ENCODE data around the gene CD79B.

The CD79B gene

DNA sequence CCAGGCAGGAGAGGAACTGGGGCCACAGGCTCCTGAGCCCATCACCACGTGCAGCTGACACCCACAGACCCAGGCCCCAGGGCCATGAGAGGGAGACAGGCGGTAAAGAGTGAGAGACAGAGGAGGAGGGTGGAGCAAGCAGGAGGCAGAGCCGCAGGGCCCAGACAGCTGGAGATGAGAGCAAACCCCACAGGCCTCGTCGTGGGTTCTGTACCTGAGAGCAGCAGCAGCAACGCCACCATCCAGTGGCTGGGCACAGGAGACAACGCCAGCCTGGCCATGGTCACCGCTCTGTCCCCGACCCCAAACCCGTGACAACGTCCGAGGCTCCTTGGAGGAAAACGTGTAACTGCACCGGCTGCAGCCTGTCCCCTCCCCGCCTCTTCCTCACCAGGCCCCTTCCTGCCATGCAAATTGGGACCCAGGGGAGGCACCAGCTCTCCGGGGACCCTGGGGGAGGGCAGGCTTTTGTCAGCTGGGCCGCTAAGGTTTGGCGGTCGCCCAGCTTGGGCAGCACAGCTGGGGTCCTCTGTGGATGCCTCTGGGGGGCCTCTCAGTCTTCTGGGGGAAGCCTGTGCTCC, at the start of gene CD79B:
Gene CD79B (minus strand): TSS at position 351 of the 581 bp plus-strand sequence. CDS start 70 bp downstream, at position 281.
- DNase-seq (ENCODE audit: low read depth in 2 of 2) = no peak

DNA sequence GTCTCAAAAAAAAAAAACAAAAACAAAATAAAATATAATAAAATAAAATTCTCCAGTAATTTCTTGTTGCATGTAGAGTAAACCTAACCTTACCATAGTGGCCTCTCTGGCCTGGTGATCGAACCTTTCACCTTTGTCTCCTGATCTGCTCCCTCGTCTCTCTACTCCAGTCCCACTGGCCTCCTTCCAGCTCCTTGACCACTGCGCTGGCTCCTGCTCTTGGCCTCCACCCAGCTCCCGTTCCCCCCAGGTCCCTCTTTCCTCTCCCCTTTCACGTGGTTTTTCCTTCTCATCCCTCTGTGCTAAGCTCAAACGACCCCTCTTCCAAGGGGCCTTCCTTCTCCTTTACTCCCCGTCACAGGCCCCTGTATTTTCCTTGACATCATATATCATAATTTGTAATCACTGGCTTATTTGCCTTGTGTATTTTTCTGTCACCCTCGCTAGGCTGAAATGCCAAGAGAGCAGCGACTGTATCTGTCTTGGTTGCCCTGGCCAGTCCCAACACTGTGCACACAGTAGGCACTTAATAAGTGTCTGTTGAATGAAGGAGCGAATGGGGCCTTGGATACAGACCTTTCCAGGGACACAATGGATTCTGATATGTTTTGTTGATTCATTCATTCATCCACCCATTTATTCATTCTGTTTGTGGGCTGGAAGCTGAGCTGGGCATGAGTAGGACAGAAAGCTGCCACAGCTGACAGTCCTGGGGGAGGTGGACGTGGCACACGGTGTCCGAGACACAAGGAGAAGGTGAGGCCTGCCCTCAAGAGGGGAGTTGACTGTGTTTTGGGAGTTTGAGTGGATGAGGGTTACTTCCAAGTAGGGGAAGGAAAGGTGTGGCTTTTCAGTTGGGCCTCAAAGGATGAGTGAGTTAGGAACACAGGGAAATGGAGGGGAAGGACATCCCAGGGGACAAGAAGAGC, 46.4 kb upstream of the CD79B start:
- no peak for DNase-seq (ENCODE audit: low read depth in 2 of 2)

DNA sequence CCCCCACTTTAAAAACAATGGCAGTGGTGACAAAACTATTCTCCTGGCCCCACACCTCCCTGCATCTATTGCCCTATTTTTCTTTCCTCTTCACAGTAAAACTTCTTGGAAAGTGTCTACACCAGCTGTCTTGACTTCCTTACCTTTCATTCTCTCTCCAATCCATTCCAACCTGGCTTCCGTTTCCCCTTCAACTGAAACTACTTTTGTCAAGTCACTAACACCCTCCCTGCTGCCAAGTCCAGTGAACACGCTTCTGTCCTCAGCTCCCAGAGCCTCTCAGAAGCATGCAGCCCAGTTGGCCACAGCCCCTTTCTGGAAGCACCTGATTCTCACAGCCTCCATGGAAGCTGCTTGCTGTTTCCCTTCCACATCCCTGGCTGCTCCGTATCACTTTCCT, 44.6 kb upstream of the CD79B start:
- no peak for DNase-seq (ENCODE audit: low read depth in 2 of 2)

DNA sequence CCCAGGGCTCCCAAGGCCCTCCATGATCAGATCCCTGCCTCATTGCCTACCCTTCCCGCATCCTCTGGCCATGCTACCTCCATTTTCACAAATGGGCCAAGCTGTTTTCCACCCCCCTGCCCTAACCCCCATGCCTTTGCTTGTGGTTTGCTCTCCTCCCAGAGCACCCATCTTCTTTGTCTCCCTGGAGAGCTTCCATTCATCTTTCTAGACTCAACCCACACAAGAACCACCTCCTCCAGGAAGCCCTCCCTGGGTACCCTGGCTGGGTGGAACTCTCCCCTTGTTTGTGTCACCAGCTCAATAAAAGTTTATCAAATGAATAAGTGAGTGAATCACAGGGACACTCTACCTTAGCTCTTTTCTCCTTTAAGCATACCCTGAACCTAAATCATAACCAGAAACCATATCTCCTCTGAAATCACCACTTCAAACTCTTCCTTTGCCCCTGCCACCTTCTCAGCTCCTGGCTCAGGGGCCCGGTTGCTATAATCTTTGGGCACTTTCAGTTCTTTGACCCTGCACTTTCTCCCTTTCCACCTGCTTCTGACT, 43.5 kb upstream of the CD79B start:
- no peak for DNase-seq (ENCODE audit: low read depth in 2 of 2)

DNA sequence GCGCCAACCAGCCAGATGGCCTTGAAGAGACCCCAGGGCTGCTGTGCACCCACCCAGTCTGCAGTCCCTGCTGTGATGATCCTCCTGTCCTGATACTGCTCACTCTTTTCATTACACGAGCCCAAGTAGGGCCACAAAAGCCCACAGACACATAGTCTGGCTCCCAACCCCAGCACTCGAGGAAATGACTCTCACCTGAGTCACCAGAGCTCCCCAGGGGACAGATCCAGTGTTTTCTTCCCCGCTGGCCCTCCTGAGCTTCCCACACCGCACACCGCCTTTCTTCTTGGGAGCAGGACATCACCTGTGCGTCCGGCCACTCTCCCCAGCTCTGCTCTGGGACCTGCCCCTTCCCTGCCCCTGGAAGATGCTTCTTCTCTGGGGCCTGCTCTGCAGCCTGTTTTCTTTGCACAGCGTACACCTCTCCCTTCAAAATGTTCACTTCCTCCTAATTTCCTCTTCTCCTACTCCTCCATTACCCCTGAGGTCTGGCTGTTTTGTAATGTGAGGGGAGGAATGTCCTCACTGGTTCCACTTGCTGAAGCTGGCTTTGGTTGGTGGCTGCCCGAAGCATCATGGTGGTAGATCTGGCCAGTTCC, 42.6 kb upstream of the CD79B start:
- DNase-seq (ENCODE audit: low read depth in 2 of 2) = no peak

DNA sequence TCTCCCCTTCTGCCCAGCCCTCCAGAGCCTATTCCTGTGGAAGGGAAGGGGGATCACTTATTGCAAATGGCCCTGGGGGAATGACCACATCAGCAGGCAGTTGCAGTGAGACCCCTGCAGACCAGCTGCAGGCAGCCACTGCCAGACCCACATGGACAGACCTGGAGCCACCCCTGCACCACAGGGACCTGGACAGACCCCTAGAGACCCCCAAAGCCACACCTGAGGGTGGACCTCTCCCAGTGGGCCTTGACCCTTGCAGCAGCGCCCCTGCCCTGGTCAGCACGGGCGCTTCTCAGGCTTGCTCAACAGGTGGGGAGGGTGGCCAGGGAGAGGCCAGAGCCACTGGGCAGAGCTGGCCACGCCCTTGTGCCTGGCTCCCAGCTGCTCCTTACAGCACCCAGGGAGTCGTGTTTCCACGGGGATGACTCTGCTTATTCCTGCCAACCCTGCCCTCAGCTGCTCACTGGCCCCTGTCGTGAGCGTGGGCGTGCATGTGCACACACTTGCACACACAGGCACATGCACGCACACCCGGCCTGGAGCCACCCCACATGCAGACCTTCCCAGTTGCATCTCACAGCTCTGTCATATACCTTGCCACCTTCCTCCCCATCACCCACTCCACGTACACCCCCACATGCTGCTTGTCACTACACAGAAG, 41.9 kb upstream of the CD79B start:
- no peak for DNase-seq (ENCODE audit: low read depth in 2 of 2)

DNA sequence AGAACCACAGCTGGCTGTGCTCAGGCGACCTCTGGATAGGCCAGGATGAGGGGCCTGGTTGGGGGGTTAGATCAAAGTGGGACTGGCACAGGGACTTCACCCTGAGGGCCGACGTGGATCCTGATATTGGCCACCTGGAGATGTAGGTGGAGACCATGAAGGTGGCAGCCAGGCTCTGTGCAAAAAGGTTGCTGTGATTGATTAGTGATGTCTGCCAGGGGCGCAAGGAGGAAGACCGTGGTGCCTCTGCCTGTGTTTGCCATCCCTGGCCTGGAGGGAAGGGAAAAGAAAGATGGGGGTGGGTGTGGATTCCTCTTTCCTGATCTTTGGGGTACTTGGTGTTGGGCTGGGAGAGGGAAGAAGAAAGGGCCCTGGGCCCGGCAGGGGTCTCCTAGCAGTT, 41.1 kb upstream of the CD79B start:
- DNase-seq (ENCODE audit: low read depth in 2 of 2) = no peak

DNA sequence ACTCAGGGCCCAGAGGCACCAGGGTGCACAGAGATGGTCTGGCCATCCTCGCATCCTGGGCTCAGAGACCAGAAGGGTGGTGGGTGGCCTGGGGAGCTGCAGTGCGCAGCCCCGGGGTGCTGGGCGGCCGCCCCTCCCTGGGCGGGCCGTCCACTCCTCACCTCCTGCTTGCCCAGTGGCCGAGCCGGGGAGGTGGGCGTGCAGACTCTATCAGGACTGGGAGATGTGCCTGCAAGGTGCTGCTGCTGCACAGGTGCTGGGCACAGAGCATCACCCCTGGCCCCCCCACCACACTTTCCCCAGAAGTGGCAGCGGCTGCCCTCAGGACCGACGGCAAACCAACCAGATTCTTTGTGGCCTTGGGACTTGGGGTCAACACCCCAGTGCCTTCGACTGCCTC, 40.7 kb upstream of the CD79B start, which contains the start of gene SCN4A:
Gene SCN4A (minus strand): TSS at position 123 of the 400 bp plus-strand sequence. CDS start 77 bp downstream, at position 46.
- DNase-seq (ENCODE audit: low read depth in 2 of 2) = no peak

DNA sequence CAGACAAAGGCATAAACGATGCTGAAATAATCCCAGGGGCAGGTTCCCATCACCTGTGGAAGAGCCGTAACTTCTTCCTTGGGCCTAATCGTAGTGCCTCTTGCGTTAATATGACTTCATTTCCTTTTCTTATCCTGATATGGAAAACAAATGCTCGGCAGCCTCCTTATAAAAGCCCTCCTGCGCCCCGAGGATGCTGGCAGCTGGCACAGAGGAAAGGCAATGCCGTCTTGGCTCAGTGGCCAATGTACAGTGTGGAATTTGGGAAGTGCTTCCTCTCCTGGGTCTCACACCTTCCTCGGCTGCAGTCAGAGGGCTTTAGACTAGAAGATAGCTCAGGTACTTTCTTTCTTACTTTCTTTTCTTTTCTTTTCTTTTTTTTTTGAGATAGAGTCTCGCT, 37.1 kb upstream of the CD79B start:
- DNase-seq (ENCODE audit: low read depth in 2 of 2) = no peak

DNA sequence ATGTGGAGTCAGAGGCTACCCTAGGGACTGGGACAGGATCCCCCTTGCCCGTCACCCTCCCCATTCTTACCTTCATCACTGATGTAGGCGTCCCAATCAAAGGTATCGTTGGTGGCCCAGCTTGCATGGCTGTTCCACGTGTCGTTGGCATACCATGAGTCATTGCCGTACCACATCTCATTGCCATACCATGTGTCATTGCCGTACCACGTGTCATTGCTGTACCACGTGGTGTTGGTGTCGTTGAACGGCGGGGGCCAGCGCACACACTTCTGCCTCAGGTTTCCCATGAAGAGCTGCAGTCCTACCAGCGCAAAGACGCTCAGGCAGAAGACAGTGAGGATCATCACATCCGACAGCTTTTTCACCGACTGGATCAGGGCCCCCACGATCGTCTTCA, 35.8 kb upstream of the CD79B start:
- no peak for DNase-seq (ENCODE audit: low read depth in 2 of 2)

DNA sequence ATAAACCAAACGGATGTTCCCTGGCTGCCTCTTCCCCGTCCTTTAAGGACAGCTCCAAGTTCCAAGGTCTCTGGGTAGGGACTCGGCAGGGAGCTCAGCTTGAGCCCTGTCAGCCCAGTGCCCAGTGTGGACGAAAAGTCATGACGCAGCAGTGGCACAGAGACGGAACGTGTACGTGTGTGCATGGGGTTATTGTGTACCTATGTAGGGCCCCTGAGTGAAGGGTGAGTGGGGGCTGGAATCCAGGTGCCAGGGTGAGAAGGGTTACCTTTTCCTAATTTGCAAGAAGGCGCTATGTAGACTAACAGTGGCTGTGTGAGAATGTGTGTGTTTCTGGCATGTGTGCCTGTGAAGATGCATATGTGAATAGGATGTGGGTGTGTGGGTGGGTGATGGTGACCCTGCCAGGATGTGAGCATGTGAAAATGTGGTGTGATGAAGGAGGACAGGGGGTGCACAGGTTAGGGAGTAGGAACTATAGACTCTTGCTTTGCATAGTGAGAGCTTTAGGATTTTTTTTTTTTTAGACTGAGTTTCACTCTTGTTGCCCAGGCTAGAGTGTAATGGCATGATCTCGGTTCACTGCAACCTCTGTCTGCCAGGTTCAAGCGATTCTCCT, 34.6 kb upstream of the CD79B start:
- no peak for DNase-seq (ENCODE audit: low read depth in 2 of 2)

DNA sequence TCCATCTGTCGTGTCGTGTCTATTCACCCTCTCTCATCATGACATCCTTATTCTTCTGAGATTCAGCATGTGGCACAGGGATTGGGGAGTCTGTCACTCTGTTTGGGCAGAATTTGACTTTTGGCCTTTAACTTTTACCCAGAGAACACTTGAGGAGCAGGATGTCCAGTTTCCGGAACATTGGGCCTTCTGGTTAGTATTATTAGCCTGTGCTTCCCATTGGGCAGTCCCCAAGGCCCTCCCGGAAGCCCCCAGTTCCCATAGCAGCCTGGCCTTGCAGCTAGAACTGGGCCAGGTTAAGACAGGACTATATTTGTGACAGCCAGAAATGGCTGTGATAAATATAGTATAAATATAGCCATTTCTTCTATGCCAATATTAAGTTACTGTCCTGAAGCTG, 31.0 kb upstream of the CD79B start:
- no peak for DNase-seq (ENCODE audit: low read depth in 2 of 2)

DNA sequence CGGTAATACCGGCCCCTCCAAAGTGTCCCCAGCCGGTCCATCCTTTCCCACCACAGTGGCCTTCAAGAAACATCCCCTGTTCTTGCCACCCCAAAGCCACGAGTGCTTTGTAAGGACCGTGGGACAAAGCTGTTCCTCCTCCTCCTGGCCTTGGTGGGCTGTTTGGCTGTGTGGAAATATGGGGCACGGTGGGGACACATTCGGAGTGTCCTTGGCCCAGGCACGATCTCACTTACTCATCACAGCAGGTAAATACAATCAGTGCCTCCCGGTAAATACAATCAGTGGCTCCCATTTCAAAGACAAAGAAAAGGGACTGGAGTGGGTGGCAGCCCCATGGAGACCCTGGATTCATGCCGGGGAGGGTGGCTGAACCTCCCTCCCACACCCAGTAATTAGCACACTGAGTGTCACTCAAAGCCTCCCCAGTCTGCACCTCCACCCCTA, 30.2 kb upstream of the CD79B start:
- DNase-seq (ENCODE audit: low read depth in 2 of 2) = no peak

DNA sequence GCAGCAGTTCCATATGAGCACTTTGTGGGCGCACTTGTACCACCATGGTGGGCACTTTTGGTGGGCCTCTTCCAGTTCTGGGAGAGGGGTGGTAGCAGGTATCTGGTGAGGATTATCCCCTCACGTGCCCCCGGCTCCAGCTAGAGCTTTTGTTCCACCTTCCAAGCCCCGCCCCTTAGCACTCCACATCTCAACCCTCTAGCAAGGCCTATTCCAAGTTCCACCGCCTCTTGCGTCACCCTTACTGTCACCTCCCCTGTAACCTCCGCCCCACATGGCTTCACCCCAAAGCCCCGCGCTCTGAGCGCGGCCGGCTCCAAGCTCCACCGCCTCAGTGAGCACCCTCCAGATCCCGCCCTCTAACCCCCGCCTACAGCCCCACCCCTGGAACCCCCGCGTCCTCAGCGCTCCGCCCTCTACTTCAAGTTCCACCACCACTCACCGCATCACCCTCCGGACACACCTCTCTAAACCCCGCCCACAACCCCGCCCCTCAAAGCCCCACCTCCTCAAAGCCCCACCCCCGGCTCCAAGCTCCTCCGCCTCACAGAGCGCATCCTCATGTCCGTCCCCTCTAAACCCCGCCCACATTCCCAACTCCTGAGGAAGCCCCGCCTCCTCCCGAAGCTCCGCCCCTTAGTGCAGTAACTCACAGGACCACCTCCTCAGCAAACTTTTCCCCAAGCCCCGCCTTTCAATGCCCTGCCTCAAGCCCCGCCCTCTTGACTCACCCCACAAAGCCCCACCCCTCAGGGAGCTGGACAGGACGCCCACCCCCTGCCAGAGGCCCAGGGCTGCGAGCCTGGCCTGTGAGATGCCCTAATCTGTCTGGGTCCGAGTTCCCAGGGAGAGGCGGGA, 29.5 kb upstream of the CD79B start:
- no peak for DNase-seq (ENCODE audit: low read depth in 2 of 2)

DNA sequence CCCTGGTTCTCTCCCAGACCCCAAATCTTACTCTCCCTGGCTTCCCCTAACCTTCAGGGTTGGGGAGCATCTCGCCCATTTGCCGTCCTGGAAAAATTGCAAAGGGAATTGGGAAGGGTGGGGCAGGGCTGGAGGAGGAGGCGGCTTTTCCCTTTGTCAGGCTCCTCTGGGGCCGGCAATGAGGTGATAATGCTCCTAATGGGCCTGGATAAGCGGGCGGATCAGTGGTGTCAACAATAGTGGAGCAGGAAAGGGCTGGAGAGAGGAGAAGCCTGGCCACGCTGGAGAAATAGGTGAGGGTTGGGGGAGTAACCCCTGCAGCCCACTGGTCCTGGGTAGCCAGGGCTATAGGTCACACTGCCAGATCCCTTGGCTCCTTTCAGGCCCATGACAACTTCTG, 28.3 kb upstream of the CD79B start:
- no peak for DNase-seq (ENCODE audit: low read depth in 2 of 2)

DNA sequence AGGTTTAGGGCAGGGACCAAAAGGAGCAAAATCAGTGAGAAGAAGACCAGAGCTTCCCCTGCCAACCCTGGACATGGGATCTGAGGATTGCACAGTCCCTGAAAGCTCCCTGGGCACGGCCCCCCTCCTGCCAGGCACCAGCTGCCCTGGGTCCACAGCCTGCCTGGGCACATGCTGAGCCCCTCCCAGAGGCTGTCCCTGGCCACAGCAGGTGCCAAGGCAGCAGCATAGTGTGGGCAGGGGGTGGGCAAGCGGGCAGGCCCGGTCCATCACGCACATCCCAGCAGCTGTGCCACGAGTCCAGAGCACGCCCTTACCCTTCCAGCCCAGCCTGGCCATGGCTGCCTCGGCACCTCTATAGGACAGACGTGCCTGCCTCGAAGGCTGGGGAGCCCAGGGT, 27.9 kb upstream of the CD79B start:
- DNase-seq (ENCODE audit: low read depth in 2 of 2) = no peak

DNA sequence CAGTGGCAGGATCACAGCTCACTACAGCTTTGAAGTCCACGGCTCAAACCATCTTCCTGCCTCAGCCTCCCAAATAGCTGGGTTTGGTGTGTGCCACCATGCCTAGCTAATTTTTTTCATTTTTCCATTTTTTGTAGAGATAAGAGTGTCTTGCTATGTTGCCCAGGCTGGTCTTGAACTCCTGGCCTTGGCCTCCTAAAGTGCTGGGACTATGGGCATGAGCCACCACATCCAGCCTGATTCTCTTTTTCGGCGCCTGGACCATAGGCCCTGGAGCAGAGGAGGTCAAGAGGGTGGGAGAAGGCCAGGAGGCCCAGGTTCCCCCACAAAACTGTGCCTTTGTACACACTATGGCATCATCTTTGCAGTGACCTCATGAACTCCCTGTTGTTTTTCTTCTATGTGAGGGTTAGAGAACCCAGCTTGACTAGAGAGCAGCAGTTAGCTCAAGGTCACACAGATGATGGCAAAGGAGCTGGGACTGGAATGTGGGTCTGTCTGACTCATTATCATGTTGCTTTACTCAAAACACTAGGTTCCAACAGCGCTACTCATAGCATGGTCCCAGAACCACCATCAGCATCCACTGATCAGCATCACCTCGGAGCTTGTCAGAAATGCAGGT, 24.3 kb upstream of the CD79B start:
- DNase-seq (ENCODE audit: low read depth in 2 of 2) = no peak

DNA sequence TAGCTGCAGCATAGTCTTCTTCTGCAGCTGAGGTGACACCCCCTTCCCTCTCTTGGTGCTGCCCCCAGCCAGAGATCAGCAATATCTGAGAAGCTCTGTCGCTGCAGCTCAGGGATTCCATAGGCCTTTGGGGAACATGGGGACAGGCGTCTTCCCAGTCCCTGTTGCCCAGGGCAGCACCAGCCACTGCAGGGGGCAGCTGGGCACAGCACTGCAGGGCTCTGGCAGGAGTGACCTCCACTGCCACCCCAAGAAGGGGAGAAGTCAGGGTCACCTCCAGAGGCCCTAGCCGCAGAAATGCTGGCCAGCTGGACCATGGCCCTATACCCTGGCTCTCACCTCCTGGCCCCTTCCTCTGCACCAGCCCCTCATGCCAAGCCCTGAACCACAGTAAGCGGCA, 23.7 kb upstream of the CD79B start:
- no peak for DNase-seq (ENCODE audit: low read depth in 2 of 2)

DNA sequence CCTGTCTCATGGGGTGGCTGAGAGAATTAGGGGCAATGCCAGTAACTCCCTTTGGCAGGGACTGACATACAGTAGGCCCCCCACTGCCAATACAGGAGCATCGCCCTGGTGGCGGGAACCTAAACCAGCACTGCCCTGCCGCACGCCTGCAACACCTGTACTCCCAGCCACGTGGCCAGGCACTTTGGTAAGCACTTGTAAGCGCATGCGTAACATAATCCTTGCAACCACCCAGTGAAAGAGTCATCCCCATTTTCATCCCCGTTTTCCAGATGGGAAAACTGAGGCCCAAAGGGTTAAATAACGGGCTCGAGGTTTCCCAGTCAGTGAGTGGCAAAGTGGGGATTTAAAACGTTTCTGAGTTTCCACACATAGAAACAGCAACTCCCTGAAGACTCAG, 23.1 kb upstream of the CD79B start:
- no peak for DNase-seq (ENCODE audit: low read depth in 2 of 2)

All from stimulated activated CD8-positive, alpha-beta memory T cell treated with anti-CD3 and anti-CD28 coated beads, Interleukin-7, amount 100 ng/mL, for 4 hours (primary cell).